HEK293 (cell line): ENCODE data around the gene DLL4.
A peak's percentile ranks its signal among the peaks of the same experiment; 100 is the strongest.

Experiments used
- CTCF ChIA-PET: fragments of 350-600 bp; formaldehyde crosslinking; extraction: SDS; loops from one replicate; lab custom pipeline; 2021; ENCODE audit warnings: antibody characterized with exemption; lab: Yijun Ruan, JAX
- POLR2A ChIA-PET: fragments of 300-600 bp; formaldehyde crosslinking; extraction: SDS; loops from one replicate; lab custom pipeline; 2020; ENCODE audit warnings: antibody characterized with exemption, inconsistent platforms; lab: Yijun Ruan, JAX
- H3K27ac ChIP-seq: fragments of 200-500 bp; sonication (Bioruptor generic); 2 replicates; pipeline ENCODE4 v1.5.1; 2014; ENCODE audit warnings: low read depth, low read length, control low read depth, inconsistent platforms; ENCODE audit errors: extremely low read depth
- H3K36me3 ChIP-seq, 2 experiments: fragments of 200-500 bp in 1 of 2; sonication (Bioruptor generic) in 1 of 2; 1 replicate in 1 of 2; 2 replicates in 1 of 2; pipeline ENCODE4 v1.5.1; 2014 to 2017; ENCODE audit warnings: inconsistent platforms in 2 of 2, low read length in 2 of 2; ENCODE audit not compliant: control insufficient read depth in 2 of 2, insufficient read depth in 1 of 2
- H3K4me1 ChIP-seq: fragments of 200-500 bp; sonication (Bioruptor generic); 2 replicates; pipeline ENCODE4 v1.5.1; 2014; ENCODE audit warnings: mild to moderate bottlenecking, low read length, inconsistent platforms; ENCODE audit not compliant: control insufficient read depth, insufficient read depth
- H3K4me3 ChIP-seq: 2 replicates; pipeline ENCODE4 v1.5.1; 2011; ENCODE audit warnings: low read depth, mild to moderate bottlenecking, control low read depth, low read length, moderate library complexity
- H3K9me3 ChIP-seq: fragments of 200-500 bp; sonication (Bioruptor generic); 2 replicates; pipeline ENCODE4 v1.5.1; 2014; ENCODE audit warnings: low read depth, low read length, inconsistent platforms; ENCODE audit not compliant: control insufficient read depth, insufficient read depth
- INSM2 ChIP-seq: fragments of 450-650 bp; formaldehyde crosslinking; IDR thresholded peaks from 2 replicates; pipeline ENCODE4 v1.5.1; 2016; ENCODE audit warnings: missing biosample characterization, missing genetic modification characterization
- KLF1 ChIP-seq: fragments of 450-650 bp; formaldehyde crosslinking; IDR thresholded peaks from 2 replicates; pipeline ENCODE4 v1.5.1; 2016; ENCODE audit warnings: missing biosample characterization, missing genetic modification characterization
- KLF16 ChIP-seq: fragments of 450-650 bp; formaldehyde crosslinking; IDR thresholded peaks from 2 replicates; pipeline ENCODE4 v1.5.1; 2017; ENCODE audit warnings: missing biosample characterization, missing genetic modification characterization
- KLF9 ChIP-seq: fragments of 450-650 bp; formaldehyde crosslinking; IDR thresholded peaks from 2 replicates; pipeline ENCODE4 v1.5.1; 2016; ENCODE audit warnings: missing biosample characterization, missing genetic modification characterization, low read depth
- PRDM10 ChIP-seq: fragments of 450-650 bp; formaldehyde crosslinking; IDR thresholded peaks from 2 replicates; pipeline ENCODE4 v1.5.1; 2016; ENCODE audit warnings: missing biosample characterization, missing genetic modification characterization
- REPIN1 ChIP-seq: fragments of 450-650 bp; formaldehyde crosslinking; IDR thresholded peaks from 2 replicates; pipeline ENCODE4 v1.5.1; 2017; ENCODE audit warnings: missing biosample characterization, missing genetic modification characterization, low read depth
- TSHZ1 ChIP-seq: fragments of 450-650 bp; formaldehyde crosslinking; IDR thresholded peaks from 2 replicates; pipeline ENCODE4 v1.5.1; 2016; ENCODE audit warnings: missing biosample characterization, missing genetic modification characterization, borderline replicate concordance
- ZBTB10 ChIP-seq: fragments of 450-650 bp; formaldehyde crosslinking; IDR thresholded peaks from 2 replicates; pipeline ENCODE4 v1.5.1; 2016; ENCODE audit warnings: missing biosample characterization, missing genetic modification characterization
- ZEB2 ChIP-seq: fragments of 450-650 bp; formaldehyde crosslinking; IDR thresholded peaks from 2 replicates; pipeline ENCODE4 v1.5.1; 2016; ENCODE audit warnings: missing biosample characterization, missing genetic modification characterization
- ZNF169 ChIP-seq: fragments of 450-650 bp; formaldehyde crosslinking; IDR thresholded peaks from 2 replicates; pipeline ENCODE4 v1.5.1; 2016; ENCODE audit warnings: missing biosample characterization, missing genetic modification characterization
- ZNF221 ChIP-seq: fragments of 450-650 bp; formaldehyde crosslinking; IDR thresholded peaks from 2 replicates; pipeline ENCODE4 v1.5.1; 2017; ENCODE audit warnings: missing biosample characterization, missing genetic modification characterization, borderline replicate concordance
- ZNF280C ChIP-seq: fragments of 450-650 bp; formaldehyde crosslinking; IDR thresholded peaks from 2 replicates; pipeline ENCODE4 v1.5.1; 2016; ENCODE audit warnings: missing biosample characterization, missing genetic modification characterization
- ZNF366 ChIP-seq: fragments of 450-650 bp; formaldehyde crosslinking; conservative IDR thresholded peaks from 2 replicates; pipeline ENCODE4 v1.5.1; 2016; ENCODE audit warnings: missing biosample characterization, missing genetic modification characterization
- ZNF416 ChIP-seq: fragments of 450-650 bp; formaldehyde crosslinking; IDR thresholded peaks from 2 replicates; pipeline ENCODE4 v1.5.1; 2016; ENCODE audit warnings: missing biosample characterization, missing genetic modification characterization
- ZNF548 ChIP-seq: fragments of 450-650 bp; formaldehyde crosslinking; IDR thresholded peaks from 2 replicates; pipeline ENCODE4 v1.5.1; 2016; ENCODE audit warnings: missing biosample characterization, missing genetic modification characterization
- ZNF558 ChIP-seq: fragments of 450-650 bp; formaldehyde crosslinking; IDR thresholded peaks from 2 replicates; pipeline ENCODE4 v1.5.1; 2016; ENCODE audit warnings: missing biosample characterization, missing genetic modification characterization
- ZNF610 ChIP-seq: fragments of 450-650 bp; formaldehyde crosslinking; IDR thresholded peaks from 2 replicates; pipeline ENCODE4 v1.5.1; 2016; ENCODE audit warnings: missing biosample characterization, missing genetic modification characterization, borderline replicate concordance
- ZNF677 ChIP-seq: fragments of 450-650 bp; IDR thresholded peaks from 2 replicates; pipeline ENCODE4 v1.5.0; 2018; ENCODE audit warnings: missing biosample characterization, mild to moderate bottlenecking, missing genetic modification characterization, moderate library complexity
- ZNF776 ChIP-seq: fragments of 450-650 bp; formaldehyde crosslinking; IDR thresholded peaks from 2 replicates; pipeline ENCODE4 v1.5.0; 2017; ENCODE audit warnings: missing biosample characterization, missing genetic modification characterization, borderline replicate concordance
- ZNF777 ChIP-seq: fragments of 450-650 bp; formaldehyde crosslinking; IDR thresholded peaks from 2 replicates; pipeline ENCODE4 v1.5.1; 2017; ENCODE audit warnings: missing biosample characterization, missing genetic modification characterization, borderline replicate concordance
- ZNF785 ChIP-seq: fragments of 450-650 bp; formaldehyde crosslinking; IDR thresholded peaks from 2 replicates; pipeline ENCODE4 v1.5.1; 2016; ENCODE audit warnings: missing biosample characterization, missing genetic modification characterization

The DLL4 gene

GRCh38 chr15:40928821-40929659 lies at the start of gene DLL4 (continued):
- TF ChIP-seq ZNF280C (tag by site-specific recombination) (no peak), ZNF221 (tag by site-specific recombination) (no peak), ZNF558 (tag by site-specific recombination) (no peak), ZBTB10 (tag by site-specific recombination) (peak; percentile 1; the same call in 1 of the 2 replicates), REPIN1 (tag by site-specific recombination) (no peak; the same call in 1 of the 2 replicates), ZNF785 (no peak), ZNF610 (tag by site-specific recombination) (peak; percentile 71; the same call in 1 of the 2 replicates)
- TF ChIP-seq, all 188 proteins: peak for 43

GRCh38 chr15:40879609-40880008 lies 49.5 kb upstream of the DLL4 start:
- POLR2A ChIA-PET: no interaction called here
- no peaks in the 10 kb centered on the region for H3K36me3 ChIP-seq
- 0 out of 2 replicates have a peak, but pooled peaks cover under 1% of the 10 kb centered on the region for H3K4me1 ChIP-seq
- no peak overlapping the region for H3K27ac ChIP-seq
- no peaks in the 10 kb centered on the region for H3K9me3 ChIP-seq
- CTCF ChIA-PET: interaction anchor here (1.1 to 2.9 kb wide), 2 partner anchors 9 to 13 kb away, joined by 4 to 16 read pairs; no protein-coding TSS in a partner anchor
- no peak overlapping the region for H3K4me3 ChIP-seq
- TF ChIP-seq ZNF169: no peak
- TF ChIP-seq ZNF416 (tag by site-specific recombination): no peak
- 0 out of 2 replicates have a peak, but pooled peaks have one; percentile 32 for TF ChIP-seq KLF16 (tag by site-specific recombination)
- no peak for TF ChIP-seq PRDM10 (tag by site-specific recombination)
- no peak for TF ChIP-seq INSM2 (tag by site-specific recombination)
- TF ChIP-seq KLF9: peak; percentile 76
- TF ChIP-seq TSHZ1 (tag by site-specific recombination): no peak
- no peak for TF ChIP-seq ZNF677 (tag by site-specific recombination)
- no peak for TF ChIP-seq ZNF777
- no peak for TF ChIP-seq ZNF776
- no peak for TF ChIP-seq ZNF366
- peak; percentile 97 for TF ChIP-seq KLF1
- no peak for TF ChIP-seq ZNF548 (tag by site-specific recombination)
- TF ChIP-seq REPIN1 (tag by site-specific recombination): no peak
- no peak for TF ChIP-seq ZEB2 (tag by site-specific recombination)
